ENCODE data around the gene HCRTR2.
"Not testable (repeated sequence)": the region's sequence is repeated elsewhere in the genome, so short reads cannot be mapped to it uniquely, and the experiment has no call there.

Gene HCRTR2

GRCh38 chr6:55174211-55175026 is at the start of gene HCRTR2:
Gene HCRTR2 (plus strand): TSS chr6:55174515. CDS start chr6:55174588, 73 bp downstream.
- Histone ChIP-seq H3K79me2 (ENCODE audit: control insufficient read depth, insufficient read depth, low read length, unreplicated experiment) (no peaks in the 10 kb centered on the region), H3K4me1 (ENCODE audit: control insufficient read depth, insufficient read depth, low read length, unreplicated experiment) (no peaks in the 10 kb centered on the region), H2AFZ (ENCODE audit: low read length, unreplicated experiment) (no peak within 1 kb of the TSS), H3K27me3 (ENCODE audit: insufficient read depth, low read length) (peaks cover 52% of the 10 kb centered on the region), H3K36me3 (ENCODE audit: insufficient read depth, low read length) (no peaks in the 10 kb centered on the region), H3K4me3 (ENCODE audit: low read depth, low read length) (no peak within 1 kb of the TSS), H3K27ac (ENCODE audit: low read depth, low read length) (no peak within 1 kb of the TSS)

GRCh38 chr6:55130806-55131324 is 43.5 kb upstream of the HCRTR2 start:
- H3K4me3 ChIP-seq (ENCODE audit: low read depth, low read length): no peak overlapping the region
- no peaks in the 10 kb centered on the region for H3K36me3 ChIP-seq (ENCODE audit: insufficient read depth, low read length)
- H3K79me2 ChIP-seq (ENCODE audit: control insufficient read depth, insufficient read depth, low read length, unreplicated experiment): no peaks in the 10 kb centered on the region
- H2AFZ ChIP-seq (ENCODE audit: low read length, unreplicated experiment): no peak overlapping the region
- H3K4me1 ChIP-seq (ENCODE audit: control insufficient read depth, insufficient read depth, low read length, unreplicated experiment): no peaks in the 10 kb centered on the region
- no peak overlapping the region for H3K27ac ChIP-seq (ENCODE audit: low read depth, low read length)
- H3K27me3 ChIP-seq (ENCODE audit: insufficient read depth, low read length): 0 out of 2 replicates have a peak, but pooled peaks cover 4% of the 10 kb centered on the region

DNA sequence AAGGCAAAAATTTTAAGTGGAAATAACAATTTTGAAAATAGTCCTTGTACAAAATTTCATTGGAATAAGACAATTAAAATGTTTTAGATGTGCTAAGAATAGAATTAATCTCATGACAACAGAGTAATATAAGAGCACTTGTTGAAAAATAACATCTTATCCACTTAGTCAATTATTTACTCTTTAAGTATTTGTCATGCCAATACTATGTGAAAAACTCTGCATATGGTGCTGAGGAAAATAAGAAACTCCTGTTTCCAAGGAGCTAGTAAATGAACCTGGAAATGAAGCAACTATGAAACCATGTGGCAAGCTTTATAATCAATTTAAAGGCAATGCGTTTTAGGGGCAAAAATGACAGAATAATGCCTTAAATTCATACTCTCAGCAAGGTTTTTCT is 42.7 kb upstream of the HCRTR2 start:
- Histone ChIP-seq H3K79me2 (ENCODE audit: control insufficient read depth, insufficient read depth, low read length, unreplicated experiment) (no peaks in the 10 kb centered on the region), H3K27ac (ENCODE audit: low read depth, low read length) (no peak overlapping the region), H3K27me3 (ENCODE audit: insufficient read depth, low read length) (0 out of 2 replicates have a peak, but pooled peaks cover 4% of the 10 kb centered on the region), H3K4me3 (ENCODE audit: low read depth, low read length) (no peak overlapping the region), H3K4me1 (ENCODE audit: control insufficient read depth, insufficient read depth, low read length, unreplicated experiment) (no peaks in the 10 kb centered on the region), H2AFZ (ENCODE audit: low read length, unreplicated experiment) (no peak overlapping the region), H3K36me3 (ENCODE audit: insufficient read depth, low read length) (no peaks in the 10 kb centered on the region)

DNA sequence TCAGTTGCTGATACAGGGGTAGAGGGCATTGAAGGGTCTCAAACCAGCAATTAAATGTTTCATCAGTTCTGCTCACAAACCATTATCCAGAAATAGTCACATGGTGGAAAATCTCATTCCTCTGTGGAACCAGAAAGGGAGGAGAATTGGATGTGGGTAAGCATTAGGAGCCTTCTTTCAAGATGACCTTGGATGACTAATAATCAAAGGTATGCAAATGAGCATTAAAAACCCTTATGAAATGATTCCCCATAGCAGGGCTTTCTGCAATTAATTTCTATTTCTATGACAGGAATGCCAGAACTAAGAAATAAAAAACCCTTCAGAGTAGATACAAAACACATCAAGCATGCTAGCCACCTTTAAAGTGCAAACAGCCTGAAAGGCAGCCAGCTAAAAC is 37.4 kb upstream of the HCRTR2 start:
- no peaks in the 10 kb centered on the region for H3K4me1 ChIP-seq (ENCODE audit: control insufficient read depth, insufficient read depth, low read length, unreplicated experiment)
- H3K79me2 ChIP-seq (ENCODE audit: control insufficient read depth, insufficient read depth, low read length, unreplicated experiment): no peaks in the 10 kb centered on the region
- H3K4me3 ChIP-seq (ENCODE audit: low read depth, low read length): no peak overlapping the region
- no peak overlapping the region for H3K27ac ChIP-seq (ENCODE audit: low read depth, low read length)
- no peak overlapping the region for H2AFZ ChIP-seq (ENCODE audit: low read length, unreplicated experiment)
- H3K27me3 ChIP-seq (ENCODE audit: insufficient read depth, low read length): 0 out of 2 replicates have a peak, but pooled peaks cover 11% of the 10 kb centered on the region
- no peaks in the 10 kb centered on the region for H3K36me3 ChIP-seq (ENCODE audit: insufficient read depth, low read length)

GRCh38 chr6:55137929-55138693 is 36.2 kb upstream of the HCRTR2 start:
- H2AFZ ChIP-seq (ENCODE audit: low read length, unreplicated experiment): no peak overlapping the region
- no peaks in the 10 kb centered on the region for H3K36me3 ChIP-seq (ENCODE audit: insufficient read depth, low read length)
- no peak overlapping the region for H3K4me3 ChIP-seq (ENCODE audit: low read depth, low read length)
- no peaks in the 10 kb centered on the region for H3K79me2 ChIP-seq (ENCODE audit: control insufficient read depth, insufficient read depth, low read length, unreplicated experiment)
- H3K27ac ChIP-seq (ENCODE audit: low read depth, low read length): no peak overlapping the region
- 0 out of 2 replicates have a peak, but pooled peaks cover 11% of the 10 kb centered on the region for H3K27me3 ChIP-seq (ENCODE audit: insufficient read depth, low read length)
- H3K4me1 ChIP-seq (ENCODE audit: control insufficient read depth, insufficient read depth, low read length, unreplicated experiment): no peaks in the 10 kb centered on the region

GRCh38 chr6:55141611-55142010 is 32.7 kb upstream of the HCRTR2 start:
- Histone ChIP-seq H3K27me3 (ENCODE audit: insufficient read depth, low read length) (0 out of 2 replicates have a peak, but pooled peaks cover 6% of the 10 kb centered on the region), H3K4me1 (ENCODE audit: control insufficient read depth, insufficient read depth, low read length, unreplicated experiment) (no peaks in the 10 kb centered on the region), H3K4me3 (ENCODE audit: low read depth, low read length) (no peak overlapping the region), H3K27ac (ENCODE audit: low read depth, low read length) (no peak overlapping the region), H3K79me2 (ENCODE audit: control insufficient read depth, insufficient read depth, low read length, unreplicated experiment) (no peaks in the 10 kb centered on the region), H2AFZ (ENCODE audit: low read length, unreplicated experiment) (no peak overlapping the region), H3K36me3 (ENCODE audit: insufficient read depth, low read length) (no peaks in the 10 kb centered on the region)

DNA sequence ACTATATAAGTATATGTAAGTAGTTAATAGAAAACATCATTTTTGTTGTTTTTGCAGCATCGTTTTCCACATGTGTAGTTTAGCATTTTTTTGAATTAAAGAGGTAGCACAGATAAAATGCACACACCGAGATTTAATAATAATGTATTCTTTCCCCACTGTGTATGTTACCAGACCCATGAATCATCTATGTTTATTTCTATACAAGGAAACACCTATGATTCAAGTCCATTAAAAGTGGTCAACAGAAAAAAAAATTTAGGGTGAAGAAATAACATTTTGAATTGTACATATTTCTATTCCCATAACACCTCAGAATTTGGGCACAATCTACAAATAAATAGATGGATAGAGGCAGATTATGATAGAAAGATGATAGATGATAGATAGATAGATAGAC is 31.7 kb upstream of the HCRTR2 start:
- no peak overlapping the region for H3K27ac ChIP-seq (ENCODE audit: low read depth, low read length)
- H3K4me3 ChIP-seq (ENCODE audit: low read depth, low read length): no peak overlapping the region
- no peaks in the 10 kb centered on the region for H3K79me2 ChIP-seq (ENCODE audit: control insufficient read depth, insufficient read depth, low read length, unreplicated experiment)
- H3K4me1 ChIP-seq (ENCODE audit: control insufficient read depth, insufficient read depth, low read length, unreplicated experiment): no peaks in the 10 kb centered on the region
- H2AFZ ChIP-seq (ENCODE audit: low read length, unreplicated experiment): no peak overlapping the region
- H3K36me3 ChIP-seq (ENCODE audit: insufficient read depth, low read length): no peaks in the 10 kb centered on the region
- H3K27me3 ChIP-seq (ENCODE audit: insufficient read depth, low read length): 0 out of 2 replicates have a peak, but pooled peaks cover 6% of the 10 kb centered on the region

- Histone ChIP-seq H3K4me3 (ENCODE audit: low read depth, low read length) (no peak overlapping the region), H3K79me2 (ENCODE audit: control insufficient read depth, insufficient read depth, low read length, unreplicated experiment) (no peaks in the 10 kb centered on the region), H3K4me1 (ENCODE audit: control insufficient read depth, insufficient read depth, low read length, unreplicated experiment) (no peaks in the 10 kb centered on the region), H3K27me3 (ENCODE audit: insufficient read depth, low read length) (no peaks in the 10 kb centered on the region), H3K27ac (ENCODE audit: low read depth, low read length) (no peak overlapping the region), H3K36me3 (ENCODE audit: insufficient read depth, low read length) (no peaks in the 10 kb centered on the region), H2AFZ (ENCODE audit: low read length, unreplicated experiment) (no peak overlapping the region)
These were observed 21.0 kb upstream of the HCRTR2 start for GRCh38 chr6:55153284-55153683.

DNA sequence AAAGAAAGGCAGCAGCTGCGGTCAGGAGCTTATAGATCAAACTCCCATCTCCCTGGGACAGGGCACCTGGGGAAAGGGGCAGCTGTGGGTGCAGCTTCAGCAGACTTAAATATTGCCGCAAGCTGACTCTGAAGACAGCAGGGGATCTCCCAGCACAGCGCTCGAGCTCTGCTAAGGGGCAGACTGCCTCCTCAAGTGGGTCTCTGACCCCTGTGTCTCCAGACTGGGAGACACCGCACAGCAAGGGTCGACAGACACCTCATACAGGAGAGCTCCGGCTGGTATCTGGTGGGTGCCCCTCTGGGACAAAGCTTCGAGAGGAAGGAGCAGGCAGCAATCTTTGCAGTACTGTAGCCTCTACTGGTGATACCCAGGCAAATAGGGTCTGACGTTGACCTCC is 15.5 kb upstream of the HCRTR2 start:
- H3K36me3 ChIP-seq (ENCODE audit: insufficient read depth, low read length); H3K79me2 ChIP-seq (ENCODE audit: control insufficient read depth, insufficient read depth, low read length, unreplicated experiment); H3K4me3 ChIP-seq (ENCODE audit: low read depth, low read length); H2AFZ ChIP-seq (ENCODE audit: low read length, unreplicated experiment); H3K27me3 ChIP-seq (ENCODE audit: insufficient read depth, low read length); H3K4me1 ChIP-seq (ENCODE audit: control insufficient read depth, insufficient read depth, low read length, unreplicated experiment); H3K27ac ChIP-seq (ENCODE audit: low read depth, low read length): not testable (repeated sequence)

DNA sequence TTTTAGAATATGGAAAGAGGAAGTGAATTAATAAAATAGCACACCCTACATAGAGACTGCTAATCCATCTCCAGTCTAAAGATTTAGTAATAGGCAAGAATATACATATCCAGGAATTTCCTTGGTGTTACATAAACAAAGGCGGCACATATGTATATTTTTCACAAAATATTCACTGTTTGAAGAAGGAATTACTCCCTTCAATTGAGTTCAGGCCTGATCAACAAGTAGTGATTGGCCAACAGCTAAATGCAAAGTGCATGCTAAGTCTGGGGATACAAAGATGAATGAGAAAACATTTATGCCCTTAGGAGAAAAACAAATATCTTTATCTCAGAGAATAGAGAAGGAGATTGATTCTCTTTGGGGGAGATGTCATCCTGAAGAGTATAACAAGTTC is 6.5 kb upstream of the HCRTR2 start:
- no peak overlapping the region for H3K27ac ChIP-seq (ENCODE audit: low read depth, low read length)
- no peaks in the 10 kb centered on the region for H3K79me2 ChIP-seq (ENCODE audit: control insufficient read depth, insufficient read depth, low read length, unreplicated experiment)
- H2AFZ ChIP-seq (ENCODE audit: low read length, unreplicated experiment): no peak overlapping the region
- no peak overlapping the region for H3K4me3 ChIP-seq (ENCODE audit: low read depth, low read length)
- H3K27me3 ChIP-seq (ENCODE audit: insufficient read depth, low read length): peaks cover 7% of the 10 kb centered on the region
- no peaks in the 10 kb centered on the region for H3K4me1 ChIP-seq (ENCODE audit: control insufficient read depth, insufficient read depth, low read length, unreplicated experiment)
- H3K36me3 ChIP-seq (ENCODE audit: insufficient read depth, low read length): no peaks in the 10 kb centered on the region

All from ACC112 (cell line).